Left lung (tissue), 10 donors: Measurements from ENCODE around the gene TRIM45. TPM values are rescaled to one million over a fixed set of nuclear protein-coding genes. Genes with fewer than 3 reads are reported as not detected.

Source experiments
- ATAC-seq: fragments of 200-7000 bp; cut with Tn5 transposase; one replicate; pipeline ENCODE4 v1.9.1; 2020; ENCODE audit warnings: moderate library complexity
- DNase-seq, 4 donors: peaks; one replicate each; pipeline ENCODE4 v3.0.0-alpha.2; 2013 to 2020
- H3K27ac ChIP-seq, 2 donors: fragments of 200-600 bp; sonication (generic) in 1 of 2; one replicate each; pipeline versions ENCODE4 v1.5.0 to v1.8.0; 2020 to 2021
- H3K27me3 ChIP-seq, 2 donors: fragments of 200-600 bp; sonication (generic) in 1 of 2; one replicate each; pipeline versions ENCODE4 v1.5.0 to v1.8.0; 2020 to 2021
- H3K36me3 ChIP-seq, 2 donors: fragments of 200-600 bp; sonication (generic) in 1 of 2; one replicate each; pipeline versions ENCODE4 v1.5.0 to v1.8.0; 2020 to 2021
- H3K4me1 ChIP-seq, 2 donors: fragments of 200-600 bp; one replicate each; pipeline ENCODE4 v1.8.0; 2021
- H3K4me3 ChIP-seq, 2 donors: fragments of 200-600 bp; sonication (generic) in 1 of 2; one replicate each; pipeline versions ENCODE4 v1.5.0 to v1.8.0; 2020 to 2021; ENCODE audit warnings: mild to moderate bottlenecking in 1 of 2
- H3K9me3 ChIP-seq, 2 donors: fragments of 200-600 bp; sonication (generic) in 1 of 2; one replicate each; pipeline versions ENCODE4 v1.5.0 to v1.8.0; 2020 to 2021
- CTCF ChIP-seq, 2 donors: fragments of 200-600 bp; sonication (generic) in 1 of 2; IDR thresholded peaks; one replicate each; pipeline versions ENCODE4 v1.5.0 to v1.8.0; 2021; ENCODE audit warnings: antibody characterized with exemption in 2 of 2
- intact Hi-C, 2 donors: fragments of 100-400 bp; cut with DNase I; formaldehyde crosslinking; loops; one replicate each; pipeline versions ENCODE4 v1.11.2 to v1.14.2; 2022
- polyA plus RNA-seq, 6 donors: library from polyadenylated mRNA; unstranded; fragments of 120-200 nt; gene quantifications; one replicate each; pipeline ENCODE4 v1.2.1, GENCODE V29; 2013; ENCODE audit not compliant: insufficient read length in 6 of 6
- total RNA-seq, 2 donors: library from RNA; stranded (reverse); fragmentation: NEBNext Ultra II Directional; extraction: Animal tissue kit (Norgen Biotek cat#: 25700); gene quantifications; one replicate each; pipeline ENCODE4 v1.2.1, GENCODE V29; 2021
- donor health status: DM: no; HTN: yes; CAD: no.
- donor health status: DM: no; HTN: no; CAD: no.

TRIM45 gene
- total and polyA plus RNA-seq, 8 donors: 2.6 to 18.9 (median 17.2) TPM

- intact Hi-C loops: no loop called here
- Histone ChIP-seq H3K4me1 (no peaks in the 10 kb centered on the region), H3K4me3 (no peak overlapping the region), H3K27me3 (no peaks in the 10 kb centered on the region), H3K27ac (no peak overlapping the region), H3K9me3 (no peaks in the 10 kb centered on the region), H3K36me3 (no peaks in the 10 kb centered on the region)
- ATAC-seq: no peak
- no peak for TF ChIP-seq CTCF (IDR thresholded peaks at IDR 0.05)
- DNase-seq: no peak
These were observed 13.8 kb upstream of the TRIM45 start for GRCh38 chr1:117135329-117135728.

GRCh38 chr1:117130526-117130925 is 9.0 kb upstream of the TRIM45 start:
- no peaks in the 10 kb centered on the region for H3K4me1 ChIP-seq
- no peak overlapping the region for H3K27ac ChIP-seq
- no peaks in the 10 kb centered on the region for H3K27me3 ChIP-seq
- intact Hi-C loops: no loop called here
- no peak for ATAC-seq
- no peak for TF ChIP-seq CTCF (IDR thresholded peaks at IDR 0.05)
- no peak overlapping the region for H3K4me3 ChIP-seq
- no peaks in the 10 kb centered on the region for H3K9me3 ChIP-seq
- no peaks in the 10 kb centered on the region for H3K36me3 ChIP-seq
- DNase-seq: no peak

GRCh38 chr1:117128323-117129079 is 7.0 kb upstream of the TRIM45 start:
- TF ChIP-seq CTCF (IDR thresholded peaks at IDR 0.05): peak; percentile 19 to 53
- ATAC-seq (peak; percentile 83), DNase-seq (peak in 1 of 4 donors; percentile 48)
- Histone ChIP-seq H3K27me3 (no peaks in the 10 kb centered on the region), H3K9me3 (no peaks in the 10 kb centered on the region), H3K36me3 (no peaks in the 10 kb centered on the region), H3K4me3 (no peak overlapping the region), H3K27ac (no peak overlapping the region), H3K4me1 (no peaks in the 10 kb centered on the region)
- intact Hi-C loops: no loop called here

- DNase-seq (peak in 1 of 4 donors; percentile 26), ATAC-seq (peak; percentile 95)
- Histone ChIP-seq H3K4me1 (no peaks in the 10 kb centered on the region), H3K27me3 (no peaks in the 10 kb centered on the region), H3K4me3 (no peak overlapping the region), H3K36me3 (no peaks in the 10 kb centered on the region), H3K27ac (no peak overlapping the region), H3K9me3 (no peaks in the 10 kb centered on the region)
- TF ChIP-seq CTCF (IDR thresholded peaks at IDR 0.05): no peak
- intact Hi-C loops: no loop called here
These were observed 6.2 kb upstream of the TRIM45 start for GRCh38 chr1:117127795-117128194.

- H3K27me3 ChIP-seq: no peaks in the 10 kb centered on the region
- H3K4me3 ChIP-seq: no peak overlapping the region
- intact Hi-C loops: loop anchor here in 1 of 2 donors (5.0 kb wide), 1 partner anchor 57 kb away; no protein-coding TSS in a partner anchor
- H3K36me3 ChIP-seq: no peaks in the 10 kb centered on the region
- peaks cover 0 to 14% of the 10 kb centered on the region in 2 donors for H3K4me1 ChIP-seq
- no peaks in the 10 kb centered on the region for H3K9me3 ChIP-seq
- TF ChIP-seq CTCF (IDR thresholded peaks at IDR 0.05): no peak
- DNase-seq (no peak), ATAC-seq (no peak)
- no peak overlapping the region for H3K27ac ChIP-seq
These were observed 3.1 kb upstream of the TRIM45 start for GRCh38 chr1:117124661-117125060.
